ENCODE measurements around the gene DDX60.

DDX60 gene

GRCh38 chr4:168274871-168275270 lies 43.7 kb downstream of the DDX60 start:
- peaks cover 7% of the 10 kb centered on the region for H3K4me1 Mint-ChIP-seq (ENCODE audit: low read depth)
- no peaks in the 10 kb centered on the region for H3K9me3 Mint-ChIP-seq
- H3K27me3 Mint-ChIP-seq: no peaks in the 10 kb centered on the region
- intact Hi-C loops (cut with micrococcal nuclease): no loop called here
- no peak overlapping the region for H3K4me3 Mint-ChIP-seq
- no peak overlapping the region for H3K27ac Mint-ChIP-seq
- peaks cover 32% of the 10 kb centered on the region for H3K36me3 Mint-ChIP-seq (ENCODE audit: low read depth)

DNA sequence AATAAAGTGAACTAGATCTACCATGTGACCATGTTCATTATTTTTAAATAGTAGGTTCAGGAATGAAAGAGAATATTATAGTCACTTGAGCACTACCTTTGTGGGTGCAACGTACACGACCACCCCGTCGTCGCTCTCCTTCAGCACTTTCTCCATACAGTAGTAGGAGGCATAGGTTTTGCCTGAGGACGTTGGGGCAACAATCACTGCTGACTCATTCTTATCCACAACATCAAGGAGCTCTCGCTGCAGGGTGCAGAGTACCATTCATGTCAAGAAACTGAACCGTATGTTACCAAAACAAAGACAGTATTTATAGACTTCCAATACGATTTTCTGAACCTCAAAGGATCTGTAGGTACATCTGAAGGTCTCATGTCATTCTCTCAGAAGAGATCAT lies 44.7 kb downstream of the DDX60 start:
- H3K9me3 Mint-ChIP-seq: no peaks in the 10 kb centered on the region
- no peak overlapping the region for H3K4me3 Mint-ChIP-seq
- intact Hi-C loops (cut with micrococcal nuclease): no loop called here
- no peaks in the 10 kb centered on the region for H3K4me1 Mint-ChIP-seq (ENCODE audit: low read depth)
- no peak overlapping the region for H3K27ac Mint-ChIP-seq
- peaks cover 37% of the 10 kb centered on the region for H3K36me3 Mint-ChIP-seq (ENCODE audit: low read depth)
- H3K27me3 Mint-ChIP-seq: no peaks in the 10 kb centered on the region

DNA sequence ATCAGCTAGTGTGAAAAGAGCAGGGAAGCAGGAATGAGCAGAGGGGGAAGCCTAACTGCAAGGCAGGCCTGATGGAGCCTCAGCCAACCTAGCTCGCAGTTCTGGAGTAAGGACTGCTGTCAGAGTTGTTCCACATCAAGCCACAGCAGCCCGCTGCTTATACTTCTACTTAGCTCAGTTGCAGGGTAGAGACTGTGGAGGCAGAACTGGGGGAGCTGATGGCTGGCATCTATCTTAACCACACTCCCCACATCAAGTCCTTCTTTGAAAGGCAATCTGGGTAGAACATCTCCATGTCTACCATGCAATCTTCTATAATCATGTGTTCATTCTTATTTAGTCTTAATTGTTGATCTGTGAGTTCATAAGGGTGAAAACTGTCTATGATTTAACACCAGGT lies 46.1 kb downstream of the DDX60 start:
- no peaks in the 10 kb centered on the region for H3K4me1 Mint-ChIP-seq (ENCODE audit: low read depth)
- H3K4me3 Mint-ChIP-seq: no peak overlapping the region
- no peaks in the 10 kb centered on the region for H3K27me3 Mint-ChIP-seq
- peaks cover 35% of the 10 kb centered on the region for H3K36me3 Mint-ChIP-seq (ENCODE audit: low read depth)
- H3K9me3 Mint-ChIP-seq: no peaks in the 10 kb centered on the region
- H3K27ac Mint-ChIP-seq: no peak overlapping the region
- intact Hi-C loops (cut with micrococcal nuclease): no loop called here

GRCh38 chr4:168269896-168270295 lies 48.7 kb downstream of the DDX60 start:
- Mint-ChIP-seq H3K4me1 (ENCODE audit: low read depth) (no peaks in the 10 kb centered on the region), H3K27ac (no peak overlapping the region), H3K9me3 (no peaks in the 10 kb centered on the region), H3K4me3 (no peak overlapping the region), H3K27me3 (no peaks in the 10 kb centered on the region), H3K36me3 (ENCODE audit: low read depth) (peaks cover 40% of the 10 kb centered on the region)
- intact Hi-C loops (cut with micrococcal nuclease): no loop called here

DNA sequence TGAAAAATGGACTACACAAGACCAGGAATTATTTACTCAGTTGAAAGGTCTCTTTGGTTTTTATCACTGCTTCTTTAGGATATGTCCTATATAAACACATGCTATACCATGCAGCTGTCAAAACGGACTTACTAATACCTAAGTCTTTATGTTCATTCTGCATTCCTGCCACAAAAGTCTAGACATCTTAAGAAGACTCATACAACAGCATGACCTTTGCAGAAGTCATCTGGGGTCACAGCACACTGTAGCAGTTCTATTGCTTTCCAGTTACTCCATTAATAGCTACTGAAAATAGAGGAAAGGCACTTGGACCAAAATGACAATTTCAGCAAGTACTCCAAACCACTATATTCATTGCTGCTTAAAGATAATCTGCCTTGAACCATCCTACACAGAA lies 53.2 kb downstream of the DDX60 start:
- Mint-ChIP-seq H3K27me3 (no peaks in the 10 kb centered on the region), H3K27ac (no peak overlapping the region), H3K4me1 (ENCODE audit: low read depth) (no peaks in the 10 kb centered on the region), H3K36me3 (ENCODE audit: low read depth) (peaks cover 39% of the 10 kb centered on the region), H3K4me3 (no peak overlapping the region), H3K9me3 (no peaks in the 10 kb centered on the region)
- intact Hi-C loops (cut with micrococcal nuclease): no loop called here

DNA sequence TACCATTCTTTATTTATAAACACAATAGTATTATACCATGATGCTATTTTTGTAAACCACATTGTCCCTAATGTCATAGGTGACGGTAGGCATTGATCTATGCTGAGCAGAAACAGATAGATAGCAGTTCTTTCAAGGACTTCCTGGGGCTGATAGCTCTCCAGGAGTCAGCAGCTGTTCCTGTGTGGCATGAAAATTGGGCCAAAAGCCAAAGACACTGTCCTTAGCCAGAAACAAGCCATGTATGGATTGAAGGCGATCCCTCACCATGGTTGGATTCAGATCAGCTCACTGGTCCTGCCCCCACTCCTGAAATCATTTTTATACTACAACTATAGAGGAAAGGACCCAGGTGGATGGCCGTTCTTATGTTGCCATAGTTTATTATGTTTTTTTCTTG lies 53.6 kb downstream of the DDX60 start:
- intact Hi-C loops (cut with micrococcal nuclease): no loop called here
- Mint-ChIP-seq H3K4me1 (ENCODE audit: low read depth) (no peaks in the 10 kb centered on the region), H3K9me3 (no peaks in the 10 kb centered on the region), H3K27me3 (no peaks in the 10 kb centered on the region), H3K36me3 (ENCODE audit: low read depth) (peaks cover 42% of the 10 kb centered on the region), H3K4me3 (no peak overlapping the region), H3K27ac (no peak overlapping the region)

- Mint-ChIP-seq H3K27me3 (no peaks in the 10 kb centered on the region), H3K4me1 (ENCODE audit: low read depth) (no peaks in the 10 kb centered on the region), H3K9me3 (no peaks in the 10 kb centered on the region), H3K27ac (no peak overlapping the region), H3K4me3 (no peak overlapping the region), H3K36me3 (ENCODE audit: low read depth) (peaks cover 36% of the 10 kb centered on the region)
- intact Hi-C loops (cut with micrococcal nuclease): no loop called here
These were observed 55.5 kb downstream of the DDX60 start for GRCh38 chr4:168263039-168263438.

DNA sequence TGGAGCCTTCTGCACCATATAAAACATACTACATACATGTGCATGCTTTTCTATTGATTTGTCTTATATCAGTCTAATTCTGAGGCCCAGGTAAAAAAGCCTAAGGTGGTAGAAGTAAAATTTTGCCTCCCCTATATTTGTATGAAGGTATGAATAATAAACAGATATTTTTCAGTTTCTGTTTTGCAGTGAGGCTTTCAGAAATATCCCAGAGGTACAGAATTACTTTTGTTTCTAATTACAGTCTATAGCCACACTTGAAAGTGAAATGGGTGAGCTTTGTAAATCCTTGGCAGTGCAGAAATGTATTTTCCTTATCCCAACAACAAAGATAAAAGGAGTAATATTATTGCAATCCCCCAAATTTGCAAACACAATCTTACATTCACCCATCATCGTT lies 59.5 kb downstream of the DDX60 start:
- no peak overlapping the region for H3K4me3 Mint-ChIP-seq
- no peaks in the 10 kb centered on the region for H3K27me3 Mint-ChIP-seq
- H3K27ac Mint-ChIP-seq: no peak overlapping the region
- intact Hi-C loops (cut with micrococcal nuclease): no loop called here
- no peaks in the 10 kb centered on the region for H3K9me3 Mint-ChIP-seq
- H3K4me1 Mint-ChIP-seq (ENCODE audit: low read depth): no peaks in the 10 kb centered on the region
- peaks cover 33% of the 10 kb centered on the region for H3K36me3 Mint-ChIP-seq (ENCODE audit: low read depth)

DNA sequence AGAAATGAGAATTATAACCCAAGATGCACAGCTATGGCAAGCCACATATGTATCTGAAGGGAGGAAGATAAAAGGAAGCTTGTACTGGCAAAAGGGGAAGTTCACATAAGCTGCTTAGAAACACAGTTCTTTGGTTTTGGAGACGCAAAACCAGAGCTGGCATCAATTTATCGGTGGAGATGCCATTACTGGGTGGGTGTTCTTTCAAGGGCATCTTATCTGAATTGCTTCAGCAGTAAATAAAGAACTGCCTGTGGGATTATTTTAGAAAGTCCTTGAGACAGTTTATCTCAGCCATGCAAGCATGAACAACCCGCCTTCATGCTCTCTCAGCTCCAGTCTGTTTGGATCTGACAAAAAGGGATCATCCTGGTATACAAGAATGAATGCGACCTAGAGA lies 60.8 kb downstream of the DDX60 start:
- H3K4me1 Mint-ChIP-seq (ENCODE audit: low read depth): no peaks in the 10 kb centered on the region
- no peak overlapping the region for H3K27ac Mint-ChIP-seq
- H3K4me3 Mint-ChIP-seq: no peak overlapping the region
- H3K27me3 Mint-ChIP-seq: no peaks in the 10 kb centered on the region
- no peaks in the 10 kb centered on the region for H3K9me3 Mint-ChIP-seq
- peaks cover 46% of the 10 kb centered on the region for H3K36me3 Mint-ChIP-seq (ENCODE audit: low read depth)
- intact Hi-C loops (cut with micrococcal nuclease): no loop called here

GRCh38 chr4:168248176-168248710 lies 70.3 kb downstream of the DDX60 start:
- H3K27me3 Mint-ChIP-seq: no peaks in the 10 kb centered on the region
- H3K9me3 Mint-ChIP-seq: peaks cover 10% of the 10 kb centered on the region
- H3K36me3 Mint-ChIP-seq (ENCODE audit: low read depth): peaks cover 46% of the 10 kb centered on the region
- intact Hi-C loops (cut with micrococcal nuclease): no loop called here
- H3K4me3 Mint-ChIP-seq: no peak overlapping the region
- H3K27ac Mint-ChIP-seq: no peak overlapping the region
- no peaks in the 10 kb centered on the region for H3K4me1 Mint-ChIP-seq (ENCODE audit: low read depth)

DNA sequence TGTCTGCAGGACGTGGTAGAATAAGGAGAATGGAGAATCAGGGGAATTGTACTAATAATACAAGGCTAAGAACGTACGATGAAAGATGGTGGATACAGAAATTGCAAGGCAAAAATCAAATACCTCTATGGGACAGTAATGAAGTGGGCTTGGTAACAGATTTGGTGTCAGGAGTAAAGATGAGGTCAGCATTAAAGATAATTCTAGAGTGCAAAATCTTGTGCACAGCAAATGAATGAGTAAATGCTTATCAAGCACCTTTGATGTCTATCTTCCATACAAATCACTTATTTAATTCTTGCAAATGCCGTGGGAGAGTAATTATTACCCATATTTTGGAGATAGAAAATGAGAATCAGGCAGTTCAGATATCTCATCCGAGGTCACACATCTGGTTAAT lies 70.9 kb downstream of the DDX60 start:
- H3K27me3 Mint-ChIP-seq: no peaks in the 10 kb centered on the region
- H3K4me1 Mint-ChIP-seq (ENCODE audit: low read depth): no peaks in the 10 kb centered on the region
- intact Hi-C loops (cut with micrococcal nuclease): no loop called here
- H3K9me3 Mint-ChIP-seq: peaks cover 16% of the 10 kb centered on the region
- peaks cover 46% of the 10 kb centered on the region for H3K36me3 Mint-ChIP-seq (ENCODE audit: low read depth)
- no peak overlapping the region for H3K4me3 Mint-ChIP-seq
- no peak overlapping the region for H3K27ac Mint-ChIP-seq

GRCh38 chr4:168241953-168242352 lies 76.6 kb downstream of the DDX60 start:
- H3K9me3 Mint-ChIP-seq: peaks cover 37% of the 10 kb centered on the region
- no peak overlapping the region for H3K27ac Mint-ChIP-seq
- no peak overlapping the region for H3K4me3 Mint-ChIP-seq
- intact Hi-C loops (cut with micrococcal nuclease): no loop called here
- peaks cover 6% of the 10 kb centered on the region for H3K4me1 Mint-ChIP-seq (ENCODE audit: low read depth)
- peaks cover 48% of the 10 kb centered on the region for H3K36me3 Mint-ChIP-seq (ENCODE audit: low read depth)
- H3K27me3 Mint-ChIP-seq: no peaks in the 10 kb centered on the region

- Mint-ChIP-seq H3K4me1 (ENCODE audit: low read depth) (peaks cover 6% of the 10 kb centered on the region), H3K27ac (no peak overlapping the region), H3K9me3 (peaks cover 37% of the 10 kb centered on the region), H3K4me3 (no peak overlapping the region), H3K36me3 (ENCODE audit: low read depth) (peaks cover 38% of the 10 kb centered on the region), H3K27me3 (no peaks in the 10 kb centered on the region)
- intact Hi-C loops (cut with micrococcal nuclease): no loop called here
These were observed 77.7 kb downstream of the DDX60 start for GRCh38 chr4:168240821-168241220.

DNA sequence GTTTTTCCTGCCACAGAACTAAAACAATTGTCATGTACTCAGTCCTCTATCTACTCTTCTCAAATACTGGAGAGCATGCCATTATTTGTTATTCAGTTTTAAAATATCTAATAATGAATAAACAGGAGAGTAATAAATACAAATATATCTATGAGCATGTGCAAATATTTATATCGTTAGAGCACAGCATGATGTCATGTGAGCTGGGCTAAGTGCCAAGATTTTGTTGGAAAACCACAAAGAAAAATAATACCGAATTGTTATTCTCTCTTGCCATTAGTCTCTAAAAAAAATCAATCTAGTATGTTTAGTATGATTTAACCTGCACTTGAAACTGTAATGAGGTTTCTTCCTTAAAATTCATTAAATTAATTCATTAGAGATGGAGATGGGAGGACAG lies 97.3 kb downstream of the DDX60 start:
- H3K27me3 Mint-ChIP-seq: no peaks in the 10 kb centered on the region
- peaks cover 38% of the 10 kb centered on the region for H3K36me3 Mint-ChIP-seq (ENCODE audit: low read depth)
- H3K4me1 Mint-ChIP-seq (ENCODE audit: low read depth): no peaks in the 10 kb centered on the region
- no peak overlapping the region for H3K27ac Mint-ChIP-seq
- no peaks in the 10 kb centered on the region for H3K9me3 Mint-ChIP-seq
- intact Hi-C loops (cut with micrococcal nuclease): no loop called here
- H3K4me3 Mint-ChIP-seq: no peak overlapping the region

DNA sequence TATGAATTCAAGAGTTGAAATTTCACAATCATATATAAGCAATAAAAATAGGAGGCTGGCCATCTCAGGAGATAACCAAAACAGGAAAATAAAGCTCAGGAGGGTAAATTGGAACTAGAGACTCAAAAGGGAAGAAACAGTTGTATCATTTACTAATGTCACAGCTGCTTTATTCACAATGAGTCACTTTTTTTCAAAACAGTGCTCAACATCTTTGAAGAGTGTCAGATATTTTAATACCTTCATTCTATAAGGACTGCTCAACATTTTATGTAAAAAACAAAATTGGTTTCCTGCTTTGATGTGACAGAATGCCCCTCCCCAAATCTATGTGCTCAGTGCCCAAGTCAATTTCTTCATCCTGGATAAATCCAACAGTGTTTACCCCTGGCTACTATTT lies 97.7 kb downstream of the DDX60 start:
- no peak overlapping the region for H3K4me3 Mint-ChIP-seq
- no peaks in the 10 kb centered on the region for H3K27me3 Mint-ChIP-seq
- no peak overlapping the region for H3K27ac Mint-ChIP-seq
- H3K9me3 Mint-ChIP-seq: no peaks in the 10 kb centered on the region
- H3K36me3 Mint-ChIP-seq (ENCODE audit: low read depth): peaks cover 38% of the 10 kb centered on the region
- H3K4me1 Mint-ChIP-seq (ENCODE audit: low read depth): no peaks in the 10 kb centered on the region
- intact Hi-C loops (cut with micrococcal nuclease): no loop called here

Measured in dendritic cell treated with granulocyte-macrophage colony-stimulating factor and Interleukin-4, amounts not matched to agents 40 ng/mL and 50 ng/mL, for 4 days (primary cell).